KOPT-K1 (cell line): ENCODE results near the gene TIMM13.
A peak's percentile ranks its signal among the peaks of the same experiment; 100 is the strongest.
"Not testable (repeated sequence)": the region's sequence is repeated elsewhere in the genome, so short reads cannot be mapped to it uniquely, and the experiment has no call there.

Experiments used
- H3K27ac ChIP-seq: fragments of 200-600 bp; sonication (generic); 2 replicates; pipeline ENCODE4 v1.5.1; 2016; ENCODE audit warnings: antibody characterized with exemption, mild to moderate bottlenecking, low read depth, low read length; ENCODE audit not compliant: poor library complexity, severe bottlenecking
- H3K36me3 ChIP-seq: fragments of 200-600 bp; sonication (generic); 2 replicates; pipeline ENCODE4 v1.5.1; 2017; ENCODE audit warnings: antibody characterized with exemption, mild to moderate bottlenecking, low read length, moderate library complexity; ENCODE audit not compliant: insufficient read depth
- H3K9me3 ChIP-seq: fragments of 200-600 bp; sonication (generic); 2 replicates; pipeline ENCODE4 v1.5.1; 2017; ENCODE audit warnings: antibody characterized with exemption, low read length, mild to moderate bottlenecking; ENCODE audit not compliant: insufficient read depth, poor library complexity, severe bottlenecking

TIMM13 gene

DNA sequence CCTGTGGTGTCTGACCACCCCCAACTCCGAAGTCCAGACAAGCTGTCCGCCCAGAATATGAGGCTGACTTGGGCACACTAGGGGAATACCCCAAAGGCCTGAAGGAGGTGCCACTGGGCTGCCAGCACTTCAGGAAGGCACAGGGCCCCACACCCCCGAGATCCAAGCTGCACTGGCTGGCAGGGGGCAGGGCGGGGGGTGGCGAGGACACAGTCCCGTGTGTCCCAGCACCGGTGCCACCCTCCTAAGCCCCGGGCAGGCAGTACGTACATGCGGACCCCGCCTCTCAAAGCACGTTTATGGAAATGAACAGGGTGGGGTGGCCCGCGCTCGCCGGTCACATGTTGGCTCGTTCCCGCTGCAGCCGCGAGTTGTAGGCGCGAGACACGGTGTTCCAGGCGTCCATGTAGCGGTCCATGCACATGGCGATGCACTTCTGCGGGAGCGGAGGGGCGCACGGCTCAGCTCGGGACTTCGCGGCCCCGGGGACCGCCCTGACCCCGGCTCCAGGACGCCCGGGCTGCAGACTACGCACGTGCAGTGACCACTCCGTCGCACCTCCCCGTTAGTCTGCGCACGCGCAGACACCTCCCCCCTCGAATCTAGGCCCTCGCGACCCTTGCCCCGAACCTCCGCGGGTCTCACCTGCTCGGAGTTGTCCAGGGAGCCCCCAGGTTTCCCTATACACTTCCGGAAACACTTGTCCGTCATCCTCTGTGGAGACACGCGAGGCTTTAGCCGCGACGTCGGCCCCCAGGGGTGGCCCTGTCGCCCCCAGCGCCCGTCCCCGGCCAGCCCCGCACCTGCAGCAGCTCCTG, 566 bp downstream of the TIMM13 start:
- peaks cover 63% of the 10 kb centered on the region for H3K36me3 ChIP-seq

DNA sequence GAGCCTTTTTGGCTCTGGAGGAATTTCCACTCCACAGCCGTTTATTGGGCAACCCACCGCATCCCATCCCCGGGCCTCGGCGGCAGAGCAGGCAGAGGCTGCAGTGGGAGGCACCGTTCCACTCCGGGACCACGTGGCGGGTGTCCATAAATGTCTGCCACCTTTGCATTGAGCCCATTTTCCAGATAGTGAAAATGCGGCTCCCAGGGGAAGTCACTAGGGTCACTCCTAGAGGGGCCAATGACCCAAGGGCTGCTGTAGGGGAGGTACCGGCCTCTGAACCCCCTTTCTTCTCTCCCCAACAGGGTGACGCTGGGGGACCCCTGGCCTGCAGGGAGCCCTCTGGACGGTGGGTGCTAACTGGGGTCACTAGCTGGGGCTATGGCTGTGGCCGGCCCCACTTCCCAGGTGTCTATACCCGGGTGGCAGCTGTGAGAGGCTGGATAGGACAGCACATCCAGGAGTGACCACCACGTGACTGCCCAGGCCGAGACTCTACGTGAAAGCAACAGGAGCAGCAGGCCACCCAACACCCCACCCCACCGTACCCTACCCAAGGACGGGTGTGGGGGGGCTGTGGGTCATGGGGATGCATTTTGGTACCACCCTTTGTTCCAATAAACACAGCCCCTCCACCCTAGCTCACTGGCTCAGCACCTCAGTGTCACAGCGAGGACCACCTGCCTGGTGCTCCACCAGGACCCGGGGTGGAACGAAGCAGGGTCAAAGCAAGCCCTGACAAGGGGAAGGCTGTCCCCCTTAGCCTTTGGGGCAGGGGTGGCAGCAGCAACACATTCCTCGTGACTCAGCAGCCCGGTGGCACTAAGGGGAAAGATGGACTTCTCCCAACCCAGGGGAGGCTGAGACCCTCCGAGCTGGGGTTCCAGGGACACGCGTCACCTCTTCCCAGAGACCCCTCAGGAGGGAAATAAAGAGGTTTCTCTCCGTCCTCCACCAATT, 1.5 kb downstream of the TIMM13 start:
- Histone ChIP-seq H3K27ac (peak overlapping the region; percentile 99), H3K36me3 (peaks cover 54% of the 10 kb centered on the region), H3K9me3 (no peaks in the 10 kb centered on the region)

More for the DNA sequence above, 566 bp downstream of the TIMM13 start:
- H3K27ac ChIP-seq, result peak overlapping the region; percentile 99
- H3K9me3 ChIP-seq, result no peaks in the 10 kb centered on the region

DNA sequence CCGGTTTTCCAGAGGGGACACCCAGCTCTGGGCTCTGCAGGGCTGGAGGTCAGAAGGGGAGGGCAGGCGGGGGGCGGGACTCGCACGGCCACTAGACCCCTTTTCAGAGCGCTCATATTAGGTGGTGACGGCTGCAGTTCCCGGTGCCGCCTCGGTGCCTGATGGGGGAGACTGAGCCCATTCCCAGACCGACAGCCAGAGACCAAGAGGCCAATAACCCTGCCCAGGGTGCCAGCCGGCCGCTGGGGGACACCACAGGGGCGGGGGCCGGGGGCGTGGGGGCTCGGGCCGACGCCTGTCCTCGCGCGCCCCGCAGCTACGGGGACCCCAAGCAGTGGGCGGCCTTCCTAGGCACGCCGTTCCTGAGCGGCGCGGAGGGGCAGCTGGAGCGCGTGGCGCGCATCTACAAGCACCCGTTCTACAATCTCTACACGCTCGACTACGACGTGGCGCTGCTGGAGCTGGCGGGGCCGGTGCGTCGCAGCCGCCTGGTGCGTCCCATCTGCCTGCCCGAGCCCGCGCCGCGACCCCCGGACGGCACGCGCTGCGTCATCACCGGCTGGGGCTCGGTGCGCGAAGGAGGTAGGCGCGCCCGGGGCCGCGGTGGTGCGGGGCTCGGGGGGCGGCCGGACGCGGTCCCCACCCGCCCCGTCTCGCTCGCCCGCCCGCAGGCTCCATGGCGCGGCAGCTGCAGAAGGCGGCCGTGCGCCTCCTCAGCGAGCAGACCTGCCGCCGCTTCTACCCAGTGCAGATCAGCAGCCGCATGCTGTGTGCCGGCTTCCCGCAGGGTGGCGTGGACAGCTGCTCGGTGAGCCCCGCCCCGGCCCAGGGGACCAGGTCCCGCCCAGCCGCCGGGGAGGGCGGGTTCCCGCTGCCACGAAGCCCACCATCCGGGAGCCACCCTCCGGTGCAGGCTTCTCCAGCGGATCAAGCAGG, 2.4 kb downstream of the TIMM13 start:
- Histone ChIP-seq H3K9me3 (no peaks in the 10 kb centered on the region), H3K36me3 (peaks cover 44% of the 10 kb centered on the region), H3K27ac (no peak overlapping the region)

DNA sequence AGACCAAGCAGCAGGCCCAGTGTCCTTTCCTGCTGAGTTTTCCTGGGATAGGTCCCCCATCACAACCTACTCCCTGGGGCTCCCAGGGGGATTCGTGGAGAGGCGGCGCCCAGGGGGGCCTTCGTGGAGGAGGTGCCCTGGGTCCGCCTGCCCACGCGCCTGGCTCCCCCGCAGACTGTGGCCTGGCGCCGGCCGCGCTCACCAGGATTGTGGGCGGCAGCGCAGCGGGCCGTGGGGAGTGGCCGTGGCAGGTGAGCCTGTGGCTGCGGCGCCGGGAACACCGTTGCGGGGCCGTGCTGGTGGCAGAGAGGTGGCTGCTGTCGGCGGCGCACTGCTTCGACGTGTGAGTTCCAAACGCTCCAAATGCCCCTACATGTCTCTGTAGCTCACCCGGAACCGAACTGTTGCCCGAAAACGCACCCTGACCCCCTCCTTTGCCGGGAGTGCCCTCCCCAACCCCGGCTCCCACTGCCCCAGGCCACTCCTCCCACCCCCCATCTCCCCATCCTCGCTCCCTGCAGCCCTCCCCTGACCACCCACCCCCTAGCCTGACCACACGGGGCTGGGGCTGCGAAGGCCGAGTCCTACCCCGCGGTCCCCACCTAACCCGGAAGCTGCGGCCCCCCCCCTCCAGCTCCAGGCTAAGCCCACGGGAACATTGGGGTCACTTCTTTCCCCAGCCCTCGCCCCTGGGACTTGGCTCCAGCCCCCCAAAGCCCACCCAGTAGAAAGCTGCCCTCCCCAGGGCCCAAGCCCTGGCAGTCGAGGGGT, 3.3 kb downstream of the TIMM13 start:
- Histone ChIP-seq H3K27ac (no peak overlapping the region), H3K36me3 (peaks cover 36% of the 10 kb centered on the region), H3K9me3 (no peaks in the 10 kb centered on the region)

DNA sequence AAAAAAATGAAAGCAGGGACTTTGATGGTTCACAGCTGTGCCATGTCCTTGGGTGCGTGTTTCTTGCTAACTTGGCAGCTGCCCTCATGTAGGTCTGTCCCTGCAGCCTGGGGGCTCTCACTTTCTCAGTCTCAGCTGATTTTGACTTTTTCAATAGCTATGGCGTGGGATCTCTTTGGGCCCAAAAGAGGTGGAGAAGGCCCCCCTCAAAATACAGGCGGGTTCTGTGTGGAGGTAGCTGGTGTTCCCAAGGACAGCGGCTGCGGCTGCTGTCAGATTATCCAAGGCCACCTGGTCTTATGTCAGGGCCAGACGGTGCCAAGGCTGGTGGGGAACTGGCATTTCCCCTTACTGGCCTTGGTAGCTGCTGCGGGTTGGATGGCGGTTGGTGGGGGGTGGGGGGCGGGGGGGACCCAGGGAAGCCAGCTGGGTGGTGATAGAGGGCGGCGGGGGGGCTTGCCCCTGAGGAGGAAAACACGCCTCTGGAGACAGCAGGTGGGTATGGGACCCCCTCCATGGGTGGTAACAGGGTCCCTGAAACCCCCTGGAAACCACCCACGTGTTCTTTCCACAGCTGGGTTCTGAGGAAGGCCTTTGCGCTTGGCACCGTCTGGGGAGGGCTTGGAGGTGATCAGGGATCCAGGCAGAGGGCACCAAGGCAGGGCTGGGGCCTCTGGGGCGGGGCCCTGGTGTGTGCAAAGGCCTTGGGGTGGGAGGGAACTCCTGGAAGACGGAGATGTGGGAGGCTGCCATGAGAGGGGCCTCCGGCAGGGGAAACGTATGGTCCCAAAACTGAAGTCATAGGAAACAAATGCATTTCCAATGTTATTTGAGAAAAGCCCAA, 4.1 kb downstream of the TIMM13 start:
- peaks cover 32% of the 10 kb centered on the region for H3K36me3 ChIP-seq
- no peak overlapping the region for H3K27ac ChIP-seq
- no peaks in the 10 kb centered on the region for H3K9me3 ChIP-seq

DNA sequence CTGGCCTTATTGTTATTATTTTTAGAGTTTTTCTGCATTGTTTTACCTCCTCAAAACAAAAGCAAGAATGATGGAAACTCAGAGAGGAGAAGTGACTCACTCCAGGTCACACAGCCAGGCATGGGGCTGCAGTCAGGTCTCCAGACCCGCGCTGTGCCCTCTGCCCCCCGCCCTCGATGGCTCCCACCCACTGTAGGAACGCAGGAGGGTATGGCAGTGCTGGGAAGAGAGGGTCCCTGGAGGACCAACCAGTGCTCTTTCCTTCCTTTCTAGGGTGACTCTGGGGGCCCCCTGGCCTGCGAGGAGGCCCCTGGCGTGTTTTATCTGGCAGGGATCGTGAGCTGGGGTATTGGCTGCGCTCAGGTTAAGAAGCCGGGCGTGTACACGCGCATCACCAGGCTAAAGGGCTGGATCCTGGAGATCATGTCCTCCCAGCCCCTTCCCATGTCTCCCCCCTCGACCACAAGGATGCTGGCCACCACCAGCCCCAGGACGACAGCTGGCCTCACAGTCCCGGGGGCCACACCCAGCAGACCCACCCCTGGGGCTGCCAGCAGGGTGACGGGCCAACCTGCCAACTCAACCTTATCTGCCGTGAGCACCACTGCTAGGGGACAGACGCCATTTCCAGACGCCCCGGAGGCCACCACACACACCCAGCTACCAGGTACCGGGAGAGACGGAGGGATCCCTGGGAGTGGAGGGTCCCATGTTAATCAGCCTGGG, 5.6 kb downstream of the TIMM13 start:
- Histone ChIP-seq H3K9me3 (no peaks in the 10 kb centered on the region), H3K36me3 (peaks cover 39% of the 10 kb centered on the region), H3K27ac (no peak overlapping the region)

DNA sequence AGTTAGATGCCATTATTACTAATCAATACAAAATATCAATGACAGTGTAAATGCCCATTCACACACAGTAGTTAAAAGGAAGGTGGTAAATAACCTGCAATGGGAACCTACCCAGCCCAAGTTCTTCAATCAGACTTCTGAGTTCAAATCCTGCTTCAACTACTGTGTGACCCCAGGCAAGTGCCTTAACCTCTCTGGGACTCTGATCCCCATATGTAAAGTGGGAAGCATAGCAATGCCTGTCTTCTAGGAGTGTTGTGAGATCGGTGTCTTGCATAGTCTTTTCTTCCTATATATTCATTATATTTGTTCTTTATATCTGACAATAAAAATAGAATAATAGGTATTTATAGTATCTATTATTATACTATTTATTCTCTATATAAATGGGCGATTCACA, 6.9 kb downstream of the TIMM13 start:
- Histone ChIP-seq H3K27ac (no peak overlapping the region), H3K36me3 (peaks cover 34% of the 10 kb centered on the region), H3K9me3 (no peaks in the 10 kb centered on the region)

DNA sequence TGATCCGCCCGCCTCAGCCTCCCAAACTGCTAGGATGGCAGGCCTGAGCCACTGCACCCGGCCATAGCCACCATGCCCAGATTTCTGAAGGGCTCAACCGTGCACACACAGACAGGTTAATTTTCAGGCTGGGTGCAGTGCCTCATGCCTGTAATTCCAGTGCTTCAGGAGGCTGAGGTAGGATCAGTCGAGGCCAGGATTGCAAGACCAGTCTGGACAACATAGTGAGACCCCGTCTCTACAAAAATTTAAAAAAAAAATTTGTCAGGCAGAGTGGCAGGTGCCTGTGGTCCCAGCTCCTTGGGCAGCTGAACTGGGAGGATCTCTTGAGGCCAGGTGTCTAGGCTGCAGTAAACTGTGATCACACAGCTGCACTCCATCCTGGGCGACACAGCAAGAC, 7.6 kb downstream of the TIMM13 start:
- no peaks in the 10 kb centered on the region for H3K9me3 ChIP-seq
- H3K27ac ChIP-seq, result no peak overlapping the region
- peaks cover 28% of the 10 kb centered on the region for H3K36me3 ChIP-seq

DNA sequence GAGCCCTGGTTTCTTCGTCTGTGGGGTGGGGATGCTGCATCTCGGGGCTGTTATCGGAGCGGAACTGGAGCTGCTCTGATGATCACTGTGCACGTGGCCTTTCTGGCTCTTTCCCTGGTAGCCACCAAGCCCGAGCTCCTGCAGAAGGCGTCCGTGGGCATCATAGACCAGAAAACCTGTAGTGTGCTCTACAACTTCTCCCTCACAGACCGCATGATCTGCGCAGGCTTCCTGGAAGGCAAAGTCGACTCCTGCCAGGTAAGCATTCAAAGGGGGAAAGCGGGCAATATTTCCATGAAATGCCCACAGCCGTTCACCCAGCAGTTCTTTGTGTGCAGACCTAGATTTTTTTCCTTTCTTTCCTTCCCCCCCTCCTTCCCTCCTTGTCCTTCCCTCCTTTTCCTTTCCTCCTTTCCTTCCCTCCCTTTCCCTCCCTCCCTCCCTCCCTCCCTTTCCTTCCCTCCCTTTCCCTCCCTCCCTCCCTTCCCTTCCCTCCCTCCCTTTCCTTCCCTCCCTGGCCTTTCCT, 9.4 kb downstream of the TIMM13 start:
- H3K36me3 ChIP-seq, result peaks cover 13% of the 10 kb centered on the region; the same call in 1 of the 2 replicates
- H3K9me3 ChIP-seq, result no peaks in the 10 kb centered on the region
- H3K27ac ChIP-seq, result no peak overlapping the region

DNA sequence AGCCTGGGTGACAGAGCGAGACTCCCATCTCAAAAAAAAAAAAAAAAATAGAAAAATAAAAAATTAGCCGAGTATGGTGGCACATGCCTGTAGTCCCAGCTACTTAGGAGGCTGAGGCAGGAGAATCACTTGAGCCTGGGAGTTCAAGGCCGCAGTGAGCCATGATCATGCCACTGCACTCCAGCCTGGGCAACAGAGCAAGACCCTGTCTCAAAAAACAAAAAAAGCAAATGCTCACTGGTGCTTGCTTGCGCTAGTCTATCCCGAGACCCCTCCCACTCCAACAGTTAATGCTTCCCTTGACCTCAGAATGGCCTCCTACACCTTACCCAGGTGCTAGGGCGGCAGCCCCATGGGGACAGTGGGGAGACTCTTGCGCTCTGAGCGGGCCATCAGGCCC, 9.9 kb downstream of the TIMM13 start:
- H3K9me3 ChIP-seq, H3K27ac ChIP-seq: not testable (repeated sequence)

DNA sequence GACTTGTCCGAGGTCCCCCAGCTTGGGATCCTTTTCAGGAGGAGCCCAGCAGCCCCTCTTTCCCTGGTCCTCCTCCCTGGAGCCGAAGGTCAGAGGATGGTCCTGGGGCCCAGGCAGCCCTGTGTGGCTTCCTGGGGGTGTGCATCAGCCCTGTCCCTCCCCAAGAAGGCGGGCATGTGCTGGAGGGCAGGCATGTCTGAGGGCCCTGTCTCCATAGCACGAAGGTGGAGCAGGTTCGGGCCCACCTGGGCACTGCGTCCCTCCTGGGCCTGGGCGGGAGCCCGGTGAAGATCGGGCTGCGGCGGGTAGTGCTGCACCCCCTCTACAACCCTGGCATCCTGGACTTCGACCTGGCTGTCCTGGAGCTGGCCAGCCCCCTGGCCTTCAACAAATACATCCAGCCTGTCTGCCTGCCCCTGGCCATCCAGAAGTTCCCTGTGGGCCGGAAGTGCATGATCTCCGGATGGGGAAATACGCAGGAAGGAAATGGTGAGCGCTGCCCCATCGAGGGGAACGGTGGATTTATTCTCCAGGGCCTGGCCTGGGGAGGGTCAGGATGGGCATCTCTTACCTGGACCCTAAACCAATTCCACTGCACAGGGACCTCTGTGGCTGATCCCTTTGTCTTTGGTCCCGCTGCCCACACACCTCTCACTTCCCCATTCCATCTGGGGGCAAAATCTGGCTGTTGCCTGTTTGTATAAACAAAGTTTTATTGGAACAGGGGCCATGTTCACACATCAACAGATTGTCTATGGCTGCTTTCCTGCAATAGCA, 10.9 kb downstream of the TIMM13 start:
- no peak overlapping the region for H3K27ac ChIP-seq

More for the DNA sequence above, 9.9 kb downstream of the TIMM13 start:
- H3K36me3 ChIP-seq, result peaks cover 13% of the 10 kb centered on the region; the same call in 1 of the 2 replicates

DNA sequence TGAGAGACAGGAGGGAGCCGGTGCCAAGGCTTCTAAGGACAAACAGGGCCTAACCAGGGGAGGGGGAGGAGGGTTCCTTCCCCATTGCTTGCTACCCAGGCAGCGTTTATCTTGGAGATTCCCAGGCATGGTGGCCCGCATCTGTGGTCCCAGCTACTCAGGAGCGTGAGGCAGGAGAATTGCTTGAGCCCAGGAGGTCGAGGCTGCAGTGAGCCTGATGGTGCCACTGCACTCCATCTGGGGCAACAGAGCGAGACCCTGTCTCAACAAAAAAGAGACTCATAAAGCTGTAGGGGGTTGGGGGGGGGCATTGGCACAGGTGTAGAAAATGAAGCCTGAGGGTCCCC, 11.4 kb downstream of the TIMM13 start:
- Histone ChIP-seq H3K27ac (no peak overlapping the region), H3K9me3 (no peaks in the 10 kb centered on the region)

More for the DNA sequence above, 10.9 kb downstream of the TIMM13 start:
- no peaks in the 10 kb centered on the region for H3K9me3 ChIP-seq
- H3K36me3 ChIP-seq, result peaks cover 13% of the 10 kb centered on the region; the same call in 1 of the 2 replicates

More for the DNA sequence above, 11.4 kb downstream of the TIMM13 start:
- H3K36me3 ChIP-seq, result peaks cover 13% of the 10 kb centered on the region; the same call in 1 of the 2 replicates
